ENCODE results near the gene FAM217A.
A peak's percentile ranks its signal among the peaks of the same experiment; 100 is the strongest.

The FAM217A gene

GRCh38 chr6:4041480-4041879, 37.5 kb downstream of the FAM217A start:
- Histone ChIP-seq H3K4me3 (ENCODE audit: low read length) (no peak overlapping the region), H3K27me3 (replicated peaks; ENCODE audit: control insufficient read depth, insufficient read depth, low read length) (no peaks in the 10 kb centered on the region), H3K9ac (ENCODE audit: low read length) (no peak overlapping the region), H3K9me3 (ENCODE audit: control insufficient read depth, low read length) (no peaks in the 10 kb centered on the region), H3K36me3 (ENCODE audit: control insufficient read depth, insufficient read depth, low read length, severe bottlenecking) (peaks cover 92% of the 10 kb centered on the region), H3K4me1 (ENCODE audit: control insufficient read depth, insufficient read depth, low read length) (peaks cover 11% of the 10 kb centered on the region)
- DNase-seq (ENCODE audit: low read depth): no peak

DNA sequence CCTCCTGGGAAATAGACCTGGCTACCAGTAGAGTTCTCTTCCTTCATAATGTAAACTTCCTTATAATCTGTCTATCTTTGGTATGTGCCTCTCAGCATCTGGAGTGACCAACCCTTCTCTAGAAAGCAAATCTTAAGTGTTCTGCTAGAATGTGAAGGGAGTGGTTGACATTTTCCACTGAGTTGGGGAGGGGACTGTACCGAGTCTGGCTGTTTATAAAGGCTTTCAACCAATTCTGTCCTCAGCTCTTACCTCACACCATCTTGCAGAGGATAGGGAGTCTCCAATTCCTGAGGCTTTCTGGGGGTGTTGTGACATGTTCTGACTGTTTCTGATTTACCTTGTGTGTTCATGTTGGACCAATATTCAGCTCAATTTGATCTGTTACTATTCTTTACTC, 39.6 kb downstream of the FAM217A start:
- Histone ChIP-seq H3K36me3 (ENCODE audit: control insufficient read depth, insufficient read depth, low read length, severe bottlenecking) (peaks cover 79% of the 10 kb centered on the region), H3K9me3 (ENCODE audit: control insufficient read depth, low read length) (no peaks in the 10 kb centered on the region), H3K9ac (ENCODE audit: low read length) (no peak overlapping the region), H3K4me3 (ENCODE audit: low read length) (no peak overlapping the region), H3K4me1 (ENCODE audit: control insufficient read depth, insufficient read depth, low read length) (peaks cover 18% of the 10 kb centered on the region), H3K27me3 (replicated peaks; ENCODE audit: control insufficient read depth, insufficient read depth, low read length) (no peaks in the 10 kb centered on the region)
- peak; percentile 69 for DNase-seq (ENCODE audit: low read depth)

DNA sequence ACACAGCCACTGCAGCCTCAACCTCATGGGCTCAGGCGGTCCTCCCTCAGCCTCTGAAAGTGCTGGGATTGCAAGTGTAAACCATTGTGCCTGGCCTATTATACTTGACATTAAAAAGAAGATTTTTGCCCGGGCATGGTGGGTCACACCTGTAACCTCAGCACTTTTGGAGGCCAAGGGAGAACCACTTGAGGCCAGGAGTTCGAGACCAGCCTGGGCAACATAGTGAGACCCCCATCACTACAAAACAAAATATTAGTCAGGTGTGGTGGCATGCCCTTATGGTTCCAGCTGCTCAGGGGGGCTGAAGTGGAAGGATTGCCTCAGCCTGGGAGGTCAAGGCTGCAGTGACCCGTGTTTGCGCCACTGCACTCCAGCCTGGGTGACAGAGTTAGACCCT, 42.4 kb downstream of the FAM217A start:
- no peak for DNase-seq (ENCODE audit: low read depth)
- Histone ChIP-seq H3K9me3 (ENCODE audit: control insufficient read depth, low read length) (no peaks in the 10 kb centered on the region), H3K36me3 (ENCODE audit: control insufficient read depth, insufficient read depth, low read length, severe bottlenecking) (peaks cover 67% of the 10 kb centered on the region), H3K4me1 (ENCODE audit: control insufficient read depth, insufficient read depth, low read length) (peaks cover 25% of the 10 kb centered on the region), H3K27me3 (replicated peaks; ENCODE audit: control insufficient read depth, insufficient read depth, low read length) (no peaks in the 10 kb centered on the region), H3K9ac (ENCODE audit: low read length) (no peak overlapping the region), H3K4me3 (ENCODE audit: low read length) (no peak overlapping the region)

DNA sequence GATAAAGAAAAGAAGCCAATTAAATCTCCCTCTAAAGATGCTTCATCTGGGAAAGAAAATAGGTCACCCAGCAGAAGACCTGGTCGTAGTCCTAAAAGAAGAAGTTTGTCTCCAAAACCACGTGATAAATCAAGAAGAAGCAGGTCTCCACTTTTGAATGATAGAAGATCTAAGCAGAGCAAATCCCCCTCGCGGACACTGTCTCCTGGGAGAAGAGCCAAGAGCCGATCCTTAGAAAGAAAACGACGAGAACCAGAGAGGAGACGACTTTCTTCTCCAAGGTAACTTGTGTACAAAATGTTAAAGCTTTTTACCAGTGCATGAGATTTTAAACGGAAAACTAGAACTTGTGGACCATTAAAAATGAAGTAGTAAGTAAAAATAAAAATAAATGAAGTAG, 46.5 kb downstream of the FAM217A start:
- H3K4me1 ChIP-seq (ENCODE audit: control insufficient read depth, insufficient read depth, low read length): peaks cover 19% of the 10 kb centered on the region
- no peak overlapping the region for H3K4me3 ChIP-seq (ENCODE audit: low read length)
- no peaks in the 10 kb centered on the region for H3K9me3 ChIP-seq (ENCODE audit: control insufficient read depth, low read length)
- no peak overlapping the region for H3K9ac ChIP-seq (ENCODE audit: low read length)
- peaks cover 49% of the 10 kb centered on the region for H3K36me3 ChIP-seq (ENCODE audit: control insufficient read depth, insufficient read depth, low read length, severe bottlenecking)
- no peaks in the 10 kb centered on the region for H3K27me3 ChIP-seq (replicated peaks; ENCODE audit: control insufficient read depth, insufficient read depth, low read length)
- DNase-seq (ENCODE audit: low read depth): no peak

DNA sequence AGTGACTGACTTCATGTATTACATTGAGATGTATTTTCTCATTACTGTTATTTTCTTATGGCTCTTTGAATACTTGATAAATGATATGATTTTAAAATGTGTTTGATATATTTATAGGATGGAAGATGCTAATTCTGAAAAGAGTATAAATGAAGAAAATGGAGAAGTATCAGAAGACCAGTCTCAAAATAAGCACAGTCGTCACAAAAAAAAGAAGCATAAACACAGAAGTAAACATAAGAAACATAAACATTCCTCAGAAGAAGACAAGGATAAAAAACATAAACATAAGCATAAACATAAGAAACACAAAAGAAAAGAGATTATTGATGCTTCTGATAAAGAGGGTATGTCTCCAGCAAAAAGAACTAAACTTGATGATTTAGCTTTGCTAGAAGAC, 47.5 kb downstream of the FAM217A start:
- Histone ChIP-seq H3K4me1 (ENCODE audit: control insufficient read depth, insufficient read depth, low read length) (peaks cover 18% of the 10 kb centered on the region), H3K9ac (ENCODE audit: low read length) (no peak overlapping the region), H3K4me3 (ENCODE audit: low read length) (no peak overlapping the region), H3K9me3 (ENCODE audit: control insufficient read depth, low read length) (no peaks in the 10 kb centered on the region), H3K36me3 (ENCODE audit: control insufficient read depth, insufficient read depth, low read length, severe bottlenecking) (peaks cover 41% of the 10 kb centered on the region), H3K27me3 (replicated peaks; ENCODE audit: control insufficient read depth, insufficient read depth, low read length) (no peaks in the 10 kb centered on the region)
- no peak for DNase-seq (ENCODE audit: low read depth)

DNA sequence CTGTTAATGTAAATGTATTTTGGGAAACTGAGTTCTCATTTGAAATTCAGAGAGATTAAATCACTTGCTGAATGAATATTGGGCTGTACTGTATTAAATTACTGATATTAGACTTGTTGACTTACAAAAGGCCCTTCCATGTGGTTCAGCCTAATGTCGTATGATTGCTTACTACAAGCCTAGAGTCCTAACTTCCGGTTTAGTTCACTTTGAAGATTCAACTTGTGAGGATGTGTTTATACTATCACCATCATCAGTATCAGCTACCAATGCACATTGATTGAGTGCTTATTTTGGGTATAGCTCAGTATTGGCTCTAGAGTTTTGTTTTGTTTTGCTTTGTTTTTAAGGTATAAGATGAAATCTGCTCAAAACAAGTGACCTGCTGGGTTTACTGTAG, 48.3 kb downstream of the FAM217A start:
- Histone ChIP-seq H3K4me1 (ENCODE audit: control insufficient read depth, insufficient read depth, low read length) (peaks cover 13% of the 10 kb centered on the region), H3K27me3 (replicated peaks; ENCODE audit: control insufficient read depth, insufficient read depth, low read length) (no peaks in the 10 kb centered on the region), H3K9ac (ENCODE audit: low read length) (no peak overlapping the region), H3K9me3 (ENCODE audit: control insufficient read depth, low read length) (no peaks in the 10 kb centered on the region), H3K36me3 (ENCODE audit: control insufficient read depth, insufficient read depth, low read length, severe bottlenecking) (peaks cover 36% of the 10 kb centered on the region), H3K4me3 (ENCODE audit: low read length) (no peak overlapping the region)
- DNase-seq (ENCODE audit: low read depth): no peak

DNA sequence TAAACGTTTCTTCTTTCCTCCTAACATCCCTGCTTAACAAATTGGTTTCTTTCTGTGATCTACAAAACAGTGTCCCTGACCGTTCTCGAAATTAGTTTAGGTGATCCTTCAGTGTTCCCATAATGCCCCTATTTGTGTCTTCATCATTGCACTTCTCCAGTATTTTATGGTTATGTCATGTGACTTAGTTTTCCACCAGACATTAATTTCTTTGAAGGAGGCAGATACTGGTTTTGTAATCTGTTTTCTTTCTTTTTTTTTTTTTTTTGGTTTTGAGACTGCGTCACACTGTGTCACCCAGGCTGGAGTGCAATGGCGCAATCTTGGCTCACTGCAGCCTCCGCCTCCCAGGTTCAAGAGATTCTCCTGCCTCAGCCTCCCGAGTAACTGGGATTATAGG, 49.2 kb downstream of the FAM217A start:
- DNase-seq (ENCODE audit: low read depth): no peak
- no peaks in the 10 kb centered on the region for H3K27me3 ChIP-seq (replicated peaks; ENCODE audit: control insufficient read depth, insufficient read depth, low read length)
- peaks cover 18% of the 10 kb centered on the region for H3K4me1 ChIP-seq (ENCODE audit: control insufficient read depth, insufficient read depth, low read length)
- no peak overlapping the region for H3K4me3 ChIP-seq (ENCODE audit: low read length)
- H3K9ac ChIP-seq (ENCODE audit: low read length): no peak overlapping the region
- no peaks in the 10 kb centered on the region for H3K9me3 ChIP-seq (ENCODE audit: control insufficient read depth, low read length)
- peaks cover 36% of the 10 kb centered on the region for H3K36me3 ChIP-seq (ENCODE audit: control insufficient read depth, insufficient read depth, low read length, severe bottlenecking)

DNA sequence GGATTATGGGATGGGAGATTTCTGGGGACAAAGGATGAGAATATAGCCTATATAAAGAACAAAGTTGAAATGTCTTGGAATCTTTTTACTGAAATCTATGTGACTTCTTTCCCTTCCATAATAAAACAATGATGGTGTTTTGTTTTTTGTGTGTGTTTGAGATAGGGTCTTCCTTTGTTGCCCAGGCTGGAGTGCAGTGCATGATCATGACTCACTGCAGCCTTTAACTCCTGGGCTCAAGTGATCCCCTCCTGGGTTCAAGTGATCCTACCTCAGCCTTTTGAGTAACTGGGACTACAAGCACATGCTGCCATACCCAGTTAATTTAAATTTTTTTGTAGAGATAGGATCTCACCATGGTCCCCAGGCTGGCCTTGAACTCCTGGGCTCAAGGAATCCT, 50.9 kb downstream of the FAM217A start:
- no peaks in the 10 kb centered on the region for H3K9me3 ChIP-seq (ENCODE audit: control insufficient read depth, low read length)
- H3K27me3 ChIP-seq (replicated peaks; ENCODE audit: control insufficient read depth, insufficient read depth, low read length): no peaks in the 10 kb centered on the region
- H3K4me3 ChIP-seq (ENCODE audit: low read length): no peak overlapping the region
- H3K4me1 ChIP-seq (ENCODE audit: control insufficient read depth, insufficient read depth, low read length): peaks cover 18% of the 10 kb centered on the region
- DNase-seq (ENCODE audit: low read depth): no peak
- H3K9ac ChIP-seq (ENCODE audit: low read length): no peak overlapping the region
- H3K36me3 ChIP-seq (ENCODE audit: control insufficient read depth, insufficient read depth, low read length, severe bottlenecking): peaks cover 31% of the 10 kb centered on the region

DNA sequence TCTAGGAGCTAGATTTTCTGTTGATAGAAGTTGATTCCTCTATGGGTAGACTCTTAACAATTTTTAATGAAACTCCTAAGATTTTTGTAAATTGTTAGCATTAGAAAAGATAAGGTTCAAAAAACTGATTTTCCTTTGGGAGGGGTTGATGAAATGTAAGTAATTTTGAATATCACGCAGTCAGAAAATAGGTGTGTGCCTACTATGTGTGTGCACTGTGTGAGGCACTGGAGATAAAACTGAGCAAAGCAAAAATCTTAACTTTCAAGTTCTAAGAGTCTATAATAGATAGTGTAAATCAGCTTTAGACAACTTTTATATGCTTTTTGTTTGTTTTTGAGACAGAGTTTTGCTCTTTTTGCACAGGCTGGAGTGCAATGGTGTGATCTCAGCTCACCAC, 53.3 kb downstream of the FAM217A start:
- Histone ChIP-seq H3K27me3 (replicated peaks; ENCODE audit: control insufficient read depth, insufficient read depth, low read length) (no peaks in the 10 kb centered on the region), H3K4me1 (ENCODE audit: control insufficient read depth, insufficient read depth, low read length) (peaks cover 24% of the 10 kb centered on the region)

GRCh38 chr6:4023240-4023639, 55.7 kb downstream of the FAM217A start:
- DNase-seq (ENCODE audit: low read depth): peak; percentile 58
- Histone ChIP-seq H3K4me3 (ENCODE audit: low read length) (peak overlapping the region; percentile 89), H3K36me3 (ENCODE audit: control insufficient read depth, insufficient read depth, low read length, severe bottlenecking) (peaks cover 7% of the 10 kb centered on the region), H3K27me3 (replicated peaks; ENCODE audit: control insufficient read depth, insufficient read depth, low read length) (no peaks in the 10 kb centered on the region), H3K4me1 (ENCODE audit: control insufficient read depth, insufficient read depth, low read length) (peaks cover 36% of the 10 kb centered on the region), H3K9me3 (ENCODE audit: control insufficient read depth, low read length) (no peaks in the 10 kb centered on the region), H3K9ac (ENCODE audit: low read length) (peak overlapping the region; percentile 97)

More for the DNA sequence above, 53.3 kb downstream of the FAM217A start:
- no peak for DNase-seq (ENCODE audit: low read depth)
- H3K9ac ChIP-seq (ENCODE audit: low read length): no peak overlapping the region
- H3K36me3 ChIP-seq (ENCODE audit: control insufficient read depth, insufficient read depth, low read length, severe bottlenecking): peaks cover 12% of the 10 kb centered on the region
- no peak overlapping the region for H3K4me3 ChIP-seq (ENCODE audit: low read length)
- no peaks in the 10 kb centered on the region for H3K9me3 ChIP-seq (ENCODE audit: control insufficient read depth, low read length)

GRCh38 chr6:4021854-4022695, 56.9 kb downstream of the FAM217A start:
- DNase-seq (ENCODE audit: low read depth): peak; percentile 53
- H3K36me3 ChIP-seq (ENCODE audit: control insufficient read depth, insufficient read depth, low read length, severe bottlenecking): no peaks in the 10 kb centered on the region
- H3K27me3 ChIP-seq (replicated peaks; ENCODE audit: control insufficient read depth, insufficient read depth, low read length): no peaks in the 10 kb centered on the region
- peak overlapping the region; percentile 89 for H3K4me3 ChIP-seq (ENCODE audit: low read length)
- peak overlapping the region; percentile 97 for H3K9ac ChIP-seq (ENCODE audit: low read length)
- peaks cover 42% of the 10 kb centered on the region for H3K4me1 ChIP-seq (ENCODE audit: control insufficient read depth, insufficient read depth, low read length)
- H3K9me3 ChIP-seq (ENCODE audit: control insufficient read depth, low read length): no peaks in the 10 kb centered on the region

Measured in adipocyte (in vitro differentiated cells).